MM.1S (cell line): ENCODE results near the gene ITPA.

ENCODE experiments used
- DNase-seq: peaks from one replicate; pipeline ENCODE4 v3.0.0-alpha.2; 2015
- H2AFZ ChIP-seq: fragments of 300-600 bp; sonication (generic); 2 replicates; pipeline ENCODE4 v1.6.0; 2016; ENCODE audit warnings: antibody characterized with exemption, low read length
- H3F3A ChIP-seq: fragments of 300-600 bp; sonication (generic); 2 replicates; pipeline ENCODE4 v1.6.1; 2016; ENCODE audit warnings: mild to moderate bottlenecking, antibody characterized with exemption, low read length, moderate library complexity, mixed read lengths; ENCODE audit not compliant: insufficient read depth
- H3K27ac ChIP-seq: fragments of 300-600 bp; sonication (generic); 2 replicates; pipeline ENCODE4 v1.5.1; 2016; ENCODE audit warnings: mild to moderate bottlenecking, low read length
- H3K27me3 ChIP-seq: fragments of 300-600 bp; sonication (generic); replicated peaks from 2 replicates; pipeline ENCODE4 v1.6.0; 2016; ENCODE audit warnings: low read length; ENCODE audit not compliant: insufficient read depth
- H3K36me3 ChIP-seq: fragments of 300-600 bp; sonication (generic); replicated peaks from 2 replicates; pipeline ENCODE4 v1.6.1; 2016; ENCODE audit warnings: mild to moderate bottlenecking, low read length, mixed read lengths; ENCODE audit not compliant: insufficient read depth
- H3K4me1 ChIP-seq: fragments of 300-600 bp; sonication (generic); 2 replicates; pipeline ENCODE4 v1.6.1; 2016; ENCODE audit warnings: low read length, mixed read lengths
- H3K4me2 ChIP-seq: fragments of 300-600 bp; sonication (generic); 2 replicates; pipeline ENCODE4 v1.6.0; 2016; ENCODE audit warnings: low read depth, low read length
- H3K4me3 ChIP-seq: fragments of 300-600 bp; sonication (generic); 2 replicates; pipeline ENCODE4 v1.5.1; 2016; ENCODE audit warnings: low read length, mixed read lengths
- H3K79me2 ChIP-seq: fragments of 300-600 bp; sonication (generic); 2 replicates; pipeline ENCODE4 v1.6.1; 2016; ENCODE audit warnings: mixed run types, low read length, mixed read lengths
- H3K9ac ChIP-seq: fragments of 300-600 bp; sonication (generic); 2 replicates; pipeline ENCODE4 v1.6.1; 2016; ENCODE audit warnings: low read length, mixed read lengths
- H3K9me2 ChIP-seq: fragments of 300-600 bp; sonication (generic); replicated peaks from 2 replicates; pipeline ENCODE4 v1.6.1; 2016; ENCODE audit warnings: mild to moderate bottlenecking, low read length, mixed read lengths; ENCODE audit not compliant: insufficient read depth
- H3K9me3 ChIP-seq: fragments of 300-600 bp; sonication (generic); replicated peaks from 2 replicates; pipeline ENCODE4 v1.6.1; 2016; ENCODE audit warnings: mild to moderate bottlenecking, low read length, mixed read lengths; ENCODE audit not compliant: insufficient read depth
- H4K20me1 ChIP-seq: fragments of 300-600 bp; sonication (generic); 2 replicates; pipeline ENCODE4 v1.6.1; 2016; ENCODE audit warnings: mild to moderate bottlenecking, low read length, moderate library complexity, mixed read lengths; ENCODE audit not compliant: insufficient read depth
- CTCF ChIP-seq: fragments of 300-600 bp; sonication (generic); IDR thresholded peaks from 2 replicates; pipeline ENCODE4 v1.5.1; 2016; ENCODE audit warnings: antibody characterized with exemption, low read length, mixed read lengths
- EZH2 ChIP-seq: fragments of 300-600 bp; sonication (generic); optimal IDR thresholded peaks from 2 replicates; pipeline ENCODE3; 2017; ENCODE audit warnings: low read depth, mild to moderate bottlenecking, antibody characterized with exemption, low read length, mixed read lengths
- EZH2phosphoT487 ChIP-seq: fragments of 300-600 bp; sonication (generic); IDR thresholded peaks from 2 replicates; pipeline ENCODE4 v1.6.1; 2018; ENCODE audit warnings: antibody characterized with exemption, low read length

Gene ITPA

GRCh38 chr20:3162080-3162611 lies 47.2 kb upstream of the ITPA start:
- Histone ChIP-seq H3K27me3 (peaks cover 9% of the 10 kb centered on the region), H3K79me2 (peaks cover 28% of the 10 kb centered on the region), H3K27ac (no peak overlapping the region), H4K20me1 (peaks cover 9% of the 10 kb centered on the region), H3F3A (0 out of 2 replicates have a peak, but pooled peaks cover 5% of the 10 kb centered on the region), H2AFZ (no peak overlapping the region), H3K4me2 (no peak overlapping the region), H3K9me3 (no peaks in the 10 kb centered on the region), H3K36me3 (no peaks in the 10 kb centered on the region), H3K4me3 (no peak overlapping the region), H3K4me1 (peaks cover 9% of the 10 kb centered on the region; the same call in 1 of the 2 replicates), H3K9ac (no peak overlapping the region), H3K9me2 (no peaks in the 10 kb centered on the region)
- no peak for TF ChIP-seq EZH2phosphoT487
- no peak for TF ChIP-seq CTCF
- no peak for TF ChIP-seq EZH2
- DNase-seq: no peak

- Histone ChIP-seq H4K20me1 (no peaks in the 10 kb centered on the region; the same call in 1 of the 2 replicates), H3K4me3 (no peak overlapping the region), H3K27ac (no peak overlapping the region), H3K4me1 (no peaks in the 10 kb centered on the region), H3K9me2 (no peaks in the 10 kb centered on the region), H2AFZ (no peak overlapping the region), H3K9ac (no peak overlapping the region), H3F3A (0 out of 2 replicates have a peak, but pooled peaks cover 5% of the 10 kb centered on the region), H3K79me2 (peaks cover 16% of the 10 kb centered on the region), H3K4me2 (no peak overlapping the region), H3K9me3 (no peaks in the 10 kb centered on the region), H3K36me3 (no peaks in the 10 kb centered on the region), H3K27me3 (peaks cover 21% of the 10 kb centered on the region)
- no peak for DNase-seq
- no peak for TF ChIP-seq EZH2phosphoT487
- TF ChIP-seq CTCF: no peak
- TF ChIP-seq EZH2: no peak
Measured at GRCh38 chr20:3163099-3164042, 45.9 kb upstream of the ITPA start.

- Histone ChIP-seq H4K20me1 (no peaks in the 10 kb centered on the region), H3K27ac (no peak overlapping the region), H3K9ac (no peak overlapping the region), H3K4me3 (no peak overlapping the region), H3K9me2 (no peaks in the 10 kb centered on the region), H3K27me3 (peaks cover 27% of the 10 kb centered on the region), H3K36me3 (no peaks in the 10 kb centered on the region), H3K4me2 (no peak overlapping the region), H3K79me2 (peaks cover 8% of the 10 kb centered on the region), H3F3A (0 out of 2 replicates have a peak, but pooled peaks cover 5% of the 10 kb centered on the region), H3K9me3 (no peaks in the 10 kb centered on the region), H3K4me1 (no peaks in the 10 kb centered on the region), H2AFZ (no peak overlapping the region)
- TF ChIP-seq CTCF: no peak
- TF ChIP-seq EZH2phosphoT487: no peak
- TF ChIP-seq EZH2: no peak
- no peak for DNase-seq
Measured at GRCh38 chr20:3164043-3164762, 45.1 kb upstream of the ITPA start.
